AG08396 (cell line): Measurements from ENCODE around the gene SLC25A36.
"Not testable (repeated sequence)": the region's sequence is repeated elsewhere in the genome, so short reads cannot be mapped to it uniquely, and the experiment has no call there.

Experiments
- DNase-seq: peaks from one replicate; pipeline ENCODE4 v3.0.0; 2012; ENCODE audit warnings: low spot score, mixed read lengths

SLC25A36 gene

DNA sequence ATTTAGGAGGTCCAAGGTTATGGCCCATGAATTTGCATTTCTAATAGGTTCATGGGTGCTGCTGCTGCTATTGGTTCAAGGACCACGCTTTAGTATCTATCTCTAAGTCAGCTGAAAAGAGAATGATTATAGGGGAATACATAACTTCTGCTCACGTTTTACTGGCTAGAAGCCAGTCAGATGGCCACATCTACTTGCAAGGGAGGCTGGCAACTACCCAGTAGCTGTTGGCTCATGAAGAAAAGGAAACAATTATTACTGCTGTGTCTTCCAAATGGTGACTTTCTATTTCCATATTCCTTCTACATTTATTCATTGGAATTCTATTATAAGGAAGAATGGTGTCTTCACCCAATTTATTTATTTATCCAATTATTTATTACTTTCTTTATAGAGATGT is 54.2 kb downstream of the SLC25A36 start:
- DNase-seq = no peak

GRCh38 chr3:141000027-141000663 is 58.5 kb downstream of the SLC25A36 start:
- DNase-seq = peak; percentile 59

DNA sequence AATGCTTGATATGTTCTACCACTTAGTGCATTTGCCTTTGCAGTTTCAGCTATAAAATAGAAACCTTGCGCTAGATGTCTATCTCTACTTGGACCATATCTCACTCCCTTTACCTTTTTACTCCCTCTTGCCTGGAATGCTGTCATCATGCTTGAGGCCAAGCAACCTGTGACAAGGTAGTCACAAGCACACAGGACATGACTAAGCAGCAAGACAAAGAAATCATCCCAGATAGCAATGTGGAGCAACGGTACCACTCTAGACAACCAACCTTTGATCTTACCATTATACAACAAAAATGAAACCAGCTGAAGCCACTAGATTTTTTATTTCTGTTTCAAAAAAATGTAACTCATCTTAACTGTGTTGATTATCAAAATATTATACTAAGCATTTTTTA is 59.0 kb downstream of the SLC25A36 start:
- DNase-seq = no peak

DNA sequence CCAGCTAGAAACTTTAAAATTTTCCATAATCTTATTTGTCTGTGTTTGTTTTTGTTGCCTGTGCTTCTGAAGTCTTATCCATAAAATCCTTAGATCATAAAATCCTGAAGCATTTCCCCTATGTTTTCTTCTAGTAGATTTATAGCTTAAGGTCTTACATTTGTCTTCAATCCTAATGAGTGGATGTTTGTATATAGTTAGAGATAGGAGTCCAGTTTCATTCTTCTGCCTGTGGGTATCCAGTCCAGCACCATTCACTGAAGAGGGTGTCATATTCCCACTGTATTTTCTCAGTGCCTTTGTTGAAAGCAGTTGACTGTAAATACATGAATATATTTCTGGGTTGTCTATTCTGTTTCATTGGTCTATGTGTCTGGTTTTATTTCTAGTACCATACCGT is 64.7 kb downstream of the SLC25A36 start:
- no peak for DNase-seq

- no peak for DNase-seq
Observed at GRCh38 chr3:141009496-141009895, 67.9 kb downstream of the SLC25A36 start.

GRCh38 chr3:141011232-141011996 is 69.8 kb downstream of the SLC25A36 start:
- peak; percentile 65 for DNase-seq

DNA sequence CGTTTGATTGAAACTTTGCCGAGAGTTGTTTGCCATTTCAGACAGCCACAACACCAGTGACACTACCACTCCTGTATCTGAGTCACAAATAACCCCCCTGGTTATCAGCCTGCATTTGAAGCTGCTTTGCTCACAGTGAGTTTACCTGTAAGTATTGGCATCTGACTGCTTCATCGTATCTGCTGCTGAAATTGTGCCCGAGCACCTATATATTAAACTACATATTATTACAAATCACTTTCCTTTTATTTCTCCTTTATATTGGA is 70.3 kb downstream of the SLC25A36 start:
- no peak for DNase-seq

DNA sequence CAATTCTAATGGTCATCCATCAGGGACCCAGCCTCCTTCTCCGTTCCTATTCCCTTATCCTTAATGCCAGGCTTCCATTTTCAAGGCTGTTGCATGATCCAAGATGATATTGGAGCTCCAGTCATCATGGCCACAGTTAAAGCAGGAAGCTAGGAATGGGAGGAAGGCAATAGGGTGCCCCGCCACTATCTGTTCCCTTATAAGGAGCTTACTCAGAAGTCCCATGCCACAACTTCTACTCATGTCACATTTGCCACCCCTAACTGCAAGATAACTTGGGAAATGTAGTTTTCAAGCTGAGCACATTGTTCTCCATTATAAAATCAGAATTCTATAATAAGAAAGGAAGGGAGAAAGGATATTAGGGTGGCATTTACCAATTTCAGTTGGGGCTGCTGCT is 70.9 kb downstream of the SLC25A36 start:
- DNase-seq = no peak

DNA sequence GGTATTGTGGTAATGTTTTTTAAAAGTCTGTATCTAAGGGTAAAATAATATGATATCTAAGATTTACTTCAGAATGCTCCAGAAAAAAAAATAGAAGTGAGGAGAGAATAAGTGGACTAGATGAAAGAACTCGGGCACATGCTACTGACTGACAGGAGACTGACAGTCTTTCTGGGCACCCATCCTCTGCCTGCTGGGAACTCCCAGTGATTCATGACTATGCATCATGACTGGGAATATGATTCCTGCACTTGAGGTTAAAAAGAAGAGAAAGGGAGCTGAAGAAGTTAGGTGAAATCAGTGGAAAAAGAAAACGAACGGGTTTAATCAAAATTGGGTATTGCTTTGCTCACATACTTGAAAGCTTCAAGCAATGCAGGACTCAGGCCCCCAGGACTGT is 73.8 kb downstream of the SLC25A36 start:
- no peak for DNase-seq

DNA sequence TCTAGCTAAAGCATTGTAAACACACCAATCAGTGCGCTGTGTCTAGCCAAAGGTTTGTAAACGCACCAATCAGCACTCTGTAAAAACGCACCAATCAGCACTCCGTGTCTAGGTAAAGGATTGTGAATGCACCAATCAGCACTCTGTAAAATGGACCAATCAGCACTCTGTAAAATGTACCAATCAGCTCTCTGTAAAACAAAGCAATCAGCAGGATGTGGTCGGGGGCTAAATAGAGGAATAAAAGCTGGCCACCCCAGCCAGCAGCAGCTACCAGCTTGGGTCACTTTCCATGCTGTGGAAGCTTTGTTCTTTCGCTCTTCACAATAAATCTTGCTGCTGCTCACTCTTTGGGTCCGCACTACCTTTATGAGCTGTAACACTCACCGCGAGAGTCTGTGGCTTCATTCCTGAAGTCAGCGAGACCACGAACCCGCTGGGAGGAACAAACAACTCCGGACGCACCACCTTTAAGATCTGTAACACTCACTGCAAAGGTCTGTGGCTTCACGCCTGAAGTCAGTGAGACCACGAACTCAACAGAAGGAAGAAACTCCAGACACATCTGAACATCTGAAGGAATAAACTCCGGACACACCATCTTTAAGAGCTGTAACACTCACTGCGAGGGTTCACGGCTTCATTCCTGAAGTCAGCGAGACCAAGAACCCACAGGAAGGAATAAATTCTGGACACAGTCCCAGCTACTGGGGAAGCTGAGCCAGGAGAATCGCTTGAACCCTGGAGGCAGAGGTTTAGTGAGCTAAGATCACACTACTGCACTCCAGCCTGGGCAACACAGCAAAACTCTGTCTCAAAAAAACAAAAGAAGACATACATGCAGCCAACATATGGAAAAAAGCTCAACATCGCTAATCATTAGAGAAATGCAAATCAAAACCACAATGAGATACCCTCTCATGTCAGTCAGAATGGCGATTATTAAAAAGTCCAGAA is 76.0 kb downstream of the SLC25A36 start:
- not testable (repeated sequence) for DNase-seq

- DNase-seq = no peak
Observed at GRCh38 chr3:141019244-141019643, 77.6 kb downstream of the SLC25A36 start.

DNA sequence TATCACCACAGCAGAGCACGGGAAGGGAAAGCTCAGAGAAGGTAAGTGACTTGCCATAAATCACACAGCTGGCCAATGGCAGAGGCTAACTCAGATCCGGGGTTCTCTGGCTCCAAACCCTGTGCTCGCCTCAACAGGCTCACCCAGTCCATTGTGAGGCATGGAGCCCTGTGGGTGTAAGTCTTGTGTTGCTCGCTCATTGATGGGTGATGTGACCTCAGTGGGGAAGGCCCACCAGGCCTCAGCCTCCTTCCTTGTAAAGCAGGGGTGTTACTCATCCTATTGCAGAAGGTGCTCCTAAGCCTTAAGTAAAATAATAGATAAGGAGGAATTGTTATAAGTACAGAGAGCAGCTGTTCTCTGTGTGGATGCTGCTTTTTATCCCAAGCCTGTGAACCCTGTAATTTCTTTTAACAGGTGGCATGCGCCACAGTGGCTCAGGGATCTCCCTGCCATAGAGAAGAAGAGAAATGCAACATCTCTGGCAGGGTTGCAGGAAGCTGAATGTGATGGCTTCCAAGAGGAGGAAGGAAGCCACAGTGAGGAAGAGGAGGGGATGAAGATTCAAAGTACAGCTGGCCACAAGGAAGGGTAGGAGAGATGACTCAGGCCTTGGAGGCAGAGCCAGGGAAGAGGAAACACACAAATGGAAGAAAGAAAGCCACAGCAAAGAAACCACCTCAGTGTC is 78.7 kb downstream of the SLC25A36 start:
- DNase-seq = no peak

GRCh38 chr3:141021261-141021660 is 79.6 kb downstream of the SLC25A36 start:
- no peak for DNase-seq
